Head of caudate nucleus (tissue), 42 donors: ENCODE data around the gene MAP3K20.
"Not testable (repeated sequence)": the region's sequence is repeated elsewhere in the genome, so short reads cannot be mapped to it uniquely, and the experiment has no call there.

Experiments used
- DNase-seq, 42 donors: peaks; one replicate each; pipeline versions ENCODE4 v3.0.0 to v3.0.0-alpha.2; 2020 to 2021; ENCODE audit warnings: mixed read lengths in 7 of 42
- intact Hi-C: fragments of 100-400 bp; cut with DNase I; formaldehyde crosslinking; loops from one replicate; pipeline ENCODE4 v1.15.0; 2022

Gene MAP3K20

DNA sequence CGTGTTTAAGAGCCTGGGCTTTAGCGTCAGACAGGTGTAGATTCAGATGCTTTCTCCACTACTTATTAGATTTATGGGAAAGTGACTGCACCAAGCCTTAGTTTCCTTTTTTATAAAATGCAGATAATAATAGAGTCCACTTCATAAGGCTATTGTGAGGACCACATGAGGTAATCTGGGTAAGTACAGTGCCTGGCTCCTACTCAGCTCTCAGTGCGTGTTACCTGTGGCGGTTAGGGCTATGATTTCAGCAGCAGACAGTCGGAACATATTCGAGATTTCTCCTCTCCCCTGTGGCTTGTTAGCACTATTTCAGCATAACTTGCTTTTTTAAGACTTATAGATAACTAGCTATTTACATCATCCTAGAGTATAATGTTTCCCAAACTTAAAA, 32.0 kb downstream of the MAP3K20 start:
- DNase-seq, result no peak
- intact Hi-C loops, result no loop called here

- intact Hi-C loops, result no loop called here
- DNase-seq, result no peak
Measured at GRCh38 chr2:173109253-173110188, 33.9 kb downstream of the MAP3K20 start.

GRCh38 chr2:173117678-173118077, 42.0 kb downstream of the MAP3K20 start:
- intact Hi-C loops, result no loop called here

GRCh38 chr2:173118395-173118794, 42.7 kb downstream of the MAP3K20 start:
- DNase-seq, result no peak
- intact Hi-C loops, result no loop called here

More at GRCh38 chr2:173117678-173118077, 42.0 kb downstream of the MAP3K20 start:
- no peak for DNase-seq

- DNase-seq, result no peak
- intact Hi-C loops, result no loop called here
Measured at GRCh38 chr2:173119069-173119807, 43.6 kb downstream of the MAP3K20 start.

- intact Hi-C loops, result no loop called here
- no peak for DNase-seq
Measured at GRCh38 chr2:173119944-173120343, 44.3 kb downstream of the MAP3K20 start.

DNA sequence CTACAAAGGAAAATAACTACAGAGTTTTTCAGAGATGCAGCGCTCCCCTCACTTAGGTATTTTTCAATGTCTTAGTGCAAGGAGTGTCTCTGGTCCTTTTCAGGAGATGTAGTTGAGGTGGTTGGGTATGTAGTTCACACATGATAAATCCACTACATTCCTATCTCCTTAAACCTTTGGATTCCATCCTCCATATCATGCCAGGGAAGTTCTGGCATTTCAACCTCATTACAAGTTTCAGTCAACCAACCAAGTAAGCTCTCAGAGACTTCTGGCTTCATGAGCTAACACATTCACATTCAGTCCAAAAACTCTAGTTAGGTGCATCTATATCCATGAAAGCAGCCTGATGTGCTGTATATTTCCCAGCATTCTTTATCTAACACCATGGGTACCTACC, 47.3 kb downstream of the MAP3K20 start:
- intact Hi-C loops, result no loop called here

DNA sequence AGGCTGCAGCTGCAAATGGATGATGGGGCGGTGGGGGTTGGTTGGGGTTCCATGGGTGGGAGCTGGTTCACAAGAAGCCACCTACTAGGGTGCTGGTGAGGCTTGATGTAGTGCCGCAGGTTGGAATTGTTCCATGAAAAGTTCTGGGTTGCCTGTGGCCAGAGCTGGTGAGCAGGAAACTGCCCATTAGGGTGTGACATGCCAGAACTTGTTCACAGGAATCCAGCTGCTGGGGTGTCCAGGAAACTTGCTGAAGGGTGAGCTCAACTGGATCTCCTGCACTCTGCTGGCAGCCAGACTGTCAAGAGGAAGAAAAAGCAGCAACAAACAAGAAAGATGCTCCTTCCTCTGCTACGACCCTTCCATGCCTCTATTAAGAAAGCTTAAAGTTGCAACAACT, 48.8 kb downstream of the MAP3K20 start:
- no peak for DNase-seq
- intact Hi-C loops, result no loop called here

More for the DNA sequence above, 47.3 kb downstream of the MAP3K20 start:
- DNase-seq, result no peak

DNA sequence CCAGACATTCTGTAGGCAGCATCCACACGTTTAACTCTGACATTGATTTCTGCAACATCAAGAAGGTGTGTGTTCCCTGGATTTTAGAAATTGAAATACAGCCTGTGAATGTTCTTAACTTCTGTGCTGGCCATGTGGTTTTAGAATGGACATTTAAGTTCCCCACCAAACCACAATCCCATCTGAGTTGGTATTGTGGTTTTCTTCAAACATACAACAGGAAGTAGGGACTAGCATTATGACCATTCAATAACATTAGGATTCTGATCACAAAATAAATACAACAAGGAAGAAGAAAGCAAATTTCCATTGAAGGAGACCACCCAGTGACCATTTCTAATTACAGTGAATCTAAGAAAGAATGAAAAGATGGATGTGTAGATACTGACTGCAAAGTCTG, 51.2 kb downstream of the MAP3K20 start:
- DNase-seq, result no peak
- intact Hi-C loops, result no loop called here

- intact Hi-C loops, DNase-seq: not testable (repeated sequence)
Measured at GRCh38 chr2:173128132-173128531, 52.5 kb downstream of the MAP3K20 start.

GRCh38 chr2:173130496-173131465, 55.1 kb downstream of the MAP3K20 start:
- intact Hi-C loops, result no loop called here
- no peak for DNase-seq

- no peak for DNase-seq
- intact Hi-C loops, result no loop called here
Measured at GRCh38 chr2:173132531-173132930, 56.9 kb downstream of the MAP3K20 start.

GRCh38 chr2:173134703-173135102, 59.1 kb downstream of the MAP3K20 start:
- no peak for DNase-seq
- intact Hi-C loops, result no loop called here

GRCh38 chr2:173136067-173136466, 60.4 kb downstream of the MAP3K20 start:
- DNase-seq, result no peak
- intact Hi-C loops, result no loop called here

DNA sequence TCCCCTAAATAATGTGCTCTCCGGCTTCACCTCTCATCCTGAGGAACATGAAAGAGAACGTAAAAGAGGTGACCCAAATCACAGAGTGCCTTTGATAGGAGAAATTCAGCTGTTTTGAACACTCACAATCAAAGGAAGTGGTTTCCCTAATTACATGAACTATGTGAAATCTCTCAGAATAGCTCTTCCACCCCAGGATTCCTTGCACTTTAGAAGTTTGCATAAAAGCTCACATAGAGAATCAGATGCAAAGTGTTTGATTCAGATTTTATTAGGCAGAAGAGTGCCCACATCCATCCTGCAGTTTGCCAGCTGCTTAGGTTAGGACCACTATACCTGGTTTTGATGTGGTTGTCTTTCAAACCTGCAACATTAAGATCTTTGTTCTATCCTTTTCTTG, 61.0 kb downstream of the MAP3K20 start:
- no peak for DNase-seq
- intact Hi-C loops, result no loop called here

DNA sequence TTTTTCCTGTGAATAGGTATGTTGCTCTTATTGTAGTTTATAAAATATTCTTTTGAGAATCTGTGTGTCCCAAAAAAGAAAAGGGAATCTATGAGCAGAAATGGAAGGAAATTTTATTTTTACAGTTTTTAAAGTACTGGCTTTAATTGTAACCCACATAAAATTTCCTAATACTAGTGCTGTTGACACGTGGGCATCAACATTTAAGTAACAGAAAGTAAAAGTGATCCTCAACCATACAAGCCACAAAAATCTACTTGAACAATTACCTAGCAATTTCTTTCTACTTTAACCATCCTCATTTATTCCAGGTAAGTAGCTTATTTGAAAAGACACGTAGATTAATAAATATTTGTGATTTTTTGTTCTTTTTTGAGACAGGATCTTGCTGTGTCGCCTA, 62.0 kb downstream of the MAP3K20 start:
- no peak for DNase-seq
- intact Hi-C loops, result no loop called here

- intact Hi-C loops, result no loop called here
- no peak for DNase-seq
Measured at GRCh38 chr2:173138962-173139361, 63.3 kb downstream of the MAP3K20 start.

DNA sequence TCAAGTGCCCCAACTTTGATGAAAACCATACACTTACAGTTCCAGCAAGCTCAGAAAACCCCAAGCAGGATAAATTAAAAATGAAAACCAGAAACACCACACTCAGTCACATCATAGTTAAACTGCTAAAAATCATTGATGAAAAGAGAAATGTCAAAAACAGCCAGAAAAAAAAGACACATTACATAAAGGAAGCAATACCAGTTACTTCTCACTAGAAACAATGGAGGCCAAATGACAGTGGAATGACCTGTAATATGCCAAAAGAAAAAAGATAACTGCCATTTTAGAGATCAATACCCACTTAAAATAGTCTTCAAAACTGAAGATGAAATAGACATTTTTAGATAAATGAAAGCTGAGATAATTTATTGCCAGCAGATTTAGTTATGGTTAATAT, 66.0 kb downstream of the MAP3K20 start:
- intact Hi-C loops, result no loop called here
- no peak for DNase-seq

DNA sequence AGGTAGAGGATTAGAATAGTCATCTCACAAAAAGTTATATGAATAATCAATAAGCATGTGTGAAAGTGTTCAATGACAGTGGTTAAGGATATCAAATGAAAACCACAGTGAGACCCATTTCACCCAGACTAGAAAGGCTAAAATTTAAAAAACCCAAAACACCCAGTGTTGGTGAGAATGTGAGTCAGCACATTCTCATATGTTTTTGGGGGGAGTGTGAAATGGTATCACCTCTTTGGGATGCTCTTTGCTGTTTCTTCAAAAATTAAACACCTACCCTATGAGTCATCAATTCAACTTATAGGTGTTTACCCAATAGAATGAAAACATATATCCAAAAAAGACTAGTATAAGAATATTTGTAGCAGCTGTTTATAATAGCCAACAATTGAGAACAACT, 69.8 kb downstream of the MAP3K20 start:
- intact Hi-C loops, result no loop called here

More for the DNA sequence above, 69.8 kb downstream of the MAP3K20 start:
- DNase-seq, result no peak
